GM06990 (cell line): Measurements from ENCODE around the gene TANC1.

Experiments
- DNase-seq: peaks from one replicate; pipeline ENCODE4 v3.0.0-alpha.2; 2011; ENCODE audit not compliant: insufficient read length; ENCODE audit errors: extremely low read depth
- H3K27me3 ChIP-seq: replicated peaks from 2 replicates; pipeline ENCODE4 v1.6.0; 2011; ENCODE audit warnings: low read length; ENCODE audit not compliant: control insufficient read depth, insufficient read depth
- H3K36me3 ChIP-seq: 2 replicates; pipeline ENCODE4 v1.5.1; 2011; ENCODE audit warnings: low read length; ENCODE audit not compliant: control insufficient read depth, insufficient read depth
- H3K4me3 ChIP-seq: replicated peaks from 2 replicates; pipeline ENCODE4 v1.5.1; 2011; ENCODE audit warnings: low read depth, mild to moderate bottlenecking, control low read depth, low read length
- CTCF ChIP-seq: IDR thresholded peaks from 2 replicates; pipeline ENCODE4 v1.5.1; 2011; ENCODE audit warnings: low read length, control low read depth, mild to moderate bottlenecking, inconsistent platforms; ENCODE audit not compliant: insufficient read depth, poor library complexity, severe bottlenecking

TANC1 gene

DNA sequence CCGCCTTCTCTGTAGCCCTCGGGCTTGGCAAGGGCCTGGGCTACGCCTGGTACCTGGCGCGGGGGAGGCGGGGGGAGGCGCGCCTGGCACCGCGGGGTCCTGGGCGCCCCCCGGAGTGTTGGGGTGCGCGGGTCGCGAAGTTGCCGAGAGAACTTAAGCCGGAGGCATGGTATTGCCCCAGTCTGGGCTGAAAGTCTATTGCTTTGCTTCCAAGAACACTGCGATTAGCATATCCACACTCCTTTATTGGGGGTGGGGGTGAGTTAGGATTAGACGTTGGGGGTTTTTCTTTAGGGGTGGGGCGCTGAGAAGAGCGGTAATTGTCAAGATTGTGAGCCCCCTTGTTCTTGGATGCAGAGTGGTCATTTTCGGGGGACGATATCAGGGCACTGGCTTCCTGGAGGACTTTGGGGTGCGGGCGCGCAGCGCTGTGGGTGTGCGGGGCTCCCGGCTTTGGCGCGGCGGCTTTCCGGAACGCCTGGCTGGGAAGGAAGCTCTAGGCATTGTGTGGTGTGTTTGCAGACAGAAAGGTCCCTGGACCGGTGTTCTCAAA is 798 bp downstream of the TANC1 start:
- no peak for TF ChIP-seq CTCF
- H3K27me3 ChIP-seq: no peaks in the 10 kb centered on the region
- no peaks in the 10 kb centered on the region for H3K36me3 ChIP-seq
- H3K4me3 ChIP-seq: peak overlapping the region; percentile 74
- no peak for DNase-seq

GRCh38 chr2:158969715-158970240 is 1.3 kb downstream of the TANC1 start:
- peak; percentile 26 for DNase-seq
- TF ChIP-seq CTCF: no peak
- H3K4me3 ChIP-seq: peak overlapping the region; percentile 74
- H3K27me3 ChIP-seq: no peaks in the 10 kb centered on the region
- no peaks in the 10 kb centered on the region for H3K36me3 ChIP-seq

DNA sequence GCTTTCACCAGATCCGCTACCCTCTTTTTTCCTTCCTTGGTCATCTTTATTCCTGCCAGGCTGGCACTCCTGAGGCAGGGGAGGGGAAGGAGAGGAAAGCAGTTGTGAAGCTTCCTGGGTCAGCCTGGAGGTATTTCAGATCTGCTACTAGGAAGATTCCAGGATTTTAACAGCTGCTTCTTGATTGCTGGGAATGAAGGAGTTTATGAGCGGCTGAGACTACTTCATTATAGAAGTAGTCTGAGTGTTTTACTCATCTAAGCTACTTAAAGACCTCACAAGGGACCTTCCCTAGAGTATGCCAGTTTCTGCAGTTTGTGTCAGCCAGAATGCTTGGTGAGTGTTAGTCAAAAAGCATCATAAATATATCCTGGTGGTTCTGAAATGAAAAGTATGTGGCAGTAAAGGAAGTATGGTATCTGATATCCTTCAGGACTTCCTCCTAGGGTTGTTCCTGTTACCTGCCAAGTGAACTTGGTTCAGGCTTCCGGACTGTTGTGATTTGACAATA is 1.9 kb downstream of the TANC1 start:
- no peak for DNase-seq
- Histone ChIP-seq H3K4me3 (peak overlapping the region; percentile 74), H3K36me3 (no peaks in the 10 kb centered on the region), H3K27me3 (no peaks in the 10 kb centered on the region)
- TF ChIP-seq CTCF: no peak

- H3K4me3 ChIP-seq: no peak overlapping the region
- DNase-seq: no peak
- TF ChIP-seq CTCF: no peak
- H3K27me3 ChIP-seq: no peaks in the 10 kb centered on the region
- H3K36me3 ChIP-seq: no peaks in the 10 kb centered on the region
Observed at GRCh38 chr2:158973116-158973956, 4.9 kb downstream of the TANC1 start.

DNA sequence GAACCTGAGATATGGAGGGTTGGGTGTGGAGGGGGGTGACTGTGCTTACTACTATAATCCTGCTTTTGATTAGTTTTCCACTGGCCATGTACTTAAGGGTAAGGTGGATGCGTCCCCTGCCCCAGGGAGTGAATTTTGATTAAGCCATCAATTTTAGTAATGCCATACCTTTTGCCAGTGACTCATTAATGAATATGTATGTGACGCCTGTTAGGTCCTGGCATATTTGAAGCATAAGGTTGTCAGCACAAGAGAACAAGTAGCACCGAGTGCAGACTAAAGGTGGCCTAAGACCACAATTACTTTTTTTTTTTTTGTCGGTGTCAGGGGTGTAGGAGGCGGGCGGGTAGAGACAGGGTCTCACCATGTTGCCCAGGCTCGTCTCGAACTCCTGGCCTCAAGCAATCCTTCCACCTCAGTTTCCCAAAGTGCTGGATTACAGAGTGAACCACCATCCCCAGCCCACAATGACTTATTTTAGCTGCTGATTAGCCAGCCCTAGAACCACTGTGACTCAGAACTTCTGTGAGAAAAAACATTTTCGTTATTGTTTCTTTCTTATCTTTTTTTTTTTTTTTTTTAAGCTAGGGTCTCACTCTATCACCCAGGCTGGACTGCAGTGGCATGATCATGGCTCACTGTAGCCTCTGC is 7.0 kb downstream of the TANC1 start:
- no peak for TF ChIP-seq CTCF
- DNase-seq: no peak
- no peak overlapping the region for H3K4me3 ChIP-seq
- no peaks in the 10 kb centered on the region for H3K36me3 ChIP-seq
- no peaks in the 10 kb centered on the region for H3K27me3 ChIP-seq
